ENCODE measurements around the gene POU2F2.
A peak's percentile ranks its signal among the peaks of the same experiment; 100 is the strongest.

Gene POU2F2

GRCh38 chr19:42099336-42099925, 32.8 kb downstream of the POU2F2 start:
- no peak for DNase-seq

GRCh38 chr19:42098781-42099180, 33.5 kb downstream of the POU2F2 start:
- DNase-seq, result no peak

GRCh38 chr19:42097461-42097860, 34.8 kb downstream of the POU2F2 start:
- no peak for DNase-seq

GRCh38 chr19:42096255-42096837, 35.9 kb downstream of the POU2F2 start:
- DNase-seq, result no peak

GRCh38 chr19:42095814-42096230, 36.4 kb downstream of the POU2F2 start:
- no peak for DNase-seq

GRCh38 chr19:42095142-42095813, 37.0 kb downstream of the POU2F2 start:
- no peak for DNase-seq

GRCh38 chr19:42093926-42094325, 38.3 kb downstream of the POU2F2 start:
- no peak for DNase-seq

GRCh38 chr19:42093505-42093904, 38.7 kb downstream of the POU2F2 start:
- DNase-seq, result no peak

GRCh38 chr19:42092350-42092749, 39.9 kb downstream of the POU2F2 start:
- DNase-seq, result peak; percentile 26

GRCh38 chr19:42091742-42092141, 40.5 kb downstream of the POU2F2 start:
- peak; percentile 61 for DNase-seq

- no peak for DNase-seq
Observed at GRCh38 chr19:42091300-42091699, 40.9 kb downstream of the POU2F2 start.

GRCh38 chr19:42090672-42091071, 41.6 kb downstream of the POU2F2 start:
- no peak for DNase-seq

- no peak for DNase-seq
Observed at GRCh38 chr19:42089772-42090171, 42.5 kb downstream of the POU2F2 start.

GRCh38 chr19:42089191-42089750, 43.0 kb downstream of the POU2F2 start:
- DNase-seq, result no peak

- DNase-seq, result peak; percentile 83
Observed at GRCh38 chr19:42088471-42089190, 43.6 kb downstream of the POU2F2 start.

GRCh38 chr19:42086770-42087550, 45.3 kb downstream of the POU2F2 start:
- DNase-seq, result peak; percentile 21

GRCh38 chr19:42086188-42086736, 46.0 kb downstream of the POU2F2 start:
- no peak for DNase-seq

- no peak for DNase-seq
Observed at GRCh38 chr19:42083537-42083936, 48.7 kb downstream of the POU2F2 start.

- DNase-seq, result peak; percentile 56
Observed at GRCh38 chr19:42081584-42082203, 50.6 kb downstream of the POU2F2 start.

- DNase-seq, result no peak
Observed at GRCh38 chr19:42080764-42081375, 51.4 kb downstream of the POU2F2 start.

All from fibroblast of skin of scalp (primary cell).